ENCODE measurements around the gene ATG14. TPM values are rescaled to one million over a fixed set of nuclear protein-coding genes. Genes with fewer than 3 reads are reported as not detected.
"Not testable (repeated sequence)": the region's sequence is repeated elsewhere in the genome, so short reads cannot be mapped to it uniquely, and the experiment has no call there.

Gene ATG14
- total RNA-seq, 1 experiment from 2014 or later: 8.1 TPM

- peaks cover 4% of the 10 kb centered on the region for H3K36me3 Mint-ChIP-seq (ENCODE audit: insufficient read depth, unreplicated experiment)
- BruUV-seq (replicated peaks): no TSS peak
- DNase-seq: no peak
- TF ChIP-seq CTCF (IDR thresholded peaks at IDR 0.05; ENCODE audit: unreplicated experiment): no peak
- H3K4me3 Mint-ChIP-seq (ENCODE audit: low read depth, unreplicated experiment): no peak overlapping the region
- peaks cover 8% of the 10 kb centered on the region for H3K4me1 Mint-ChIP-seq (ENCODE audit: low read depth, unreplicated experiment)
- H3K27me3 Mint-ChIP-seq (ENCODE audit: unreplicated experiment): no peaks in the 10 kb centered on the region
- no peak overlapping the region for H3K27ac Mint-ChIP-seq (ENCODE audit: unreplicated experiment)
- no peaks in the 10 kb centered on the region for H3K9me3 Mint-ChIP-seq (ENCODE audit: low read depth, unreplicated experiment)
- CTCF ChIA-PET: interaction anchor here (0.7 kb wide), 1 partner anchor 33 kb away, joined by 3 read pairs; no protein-coding TSS in a partner anchor
- intact Hi-C loops (cut with micrococcal nuclease; ENCODE audit: unreplicated experiment): no loop called here
These were observed 24.5 kb downstream of the ATG14 start for GRCh38 chr14:55387121-55387520.

- CTCF ChIA-PET: interaction anchor here (0.7 to 1.2 kb wide), 2 partner anchors 32 to 140 kb away, joined by 3 read pairs; no protein-coding TSS in a partner anchor
- no peak overlapping the region for H3K4me3 Mint-ChIP-seq (ENCODE audit: low read depth, unreplicated experiment)
- no peaks in the 10 kb centered on the region for H3K9me3 Mint-ChIP-seq (ENCODE audit: low read depth, unreplicated experiment)
- peaks cover 4% of the 10 kb centered on the region for H3K36me3 Mint-ChIP-seq (ENCODE audit: insufficient read depth, unreplicated experiment)
- H3K4me1 Mint-ChIP-seq (ENCODE audit: low read depth, unreplicated experiment): peaks cover 8% of the 10 kb centered on the region
- no TSS peak for BruUV-seq (replicated peaks)
- intact Hi-C loops (cut with micrococcal nuclease; ENCODE audit: unreplicated experiment): no loop called here
- no peaks in the 10 kb centered on the region for H3K27me3 Mint-ChIP-seq (ENCODE audit: unreplicated experiment)
- H3K27ac Mint-ChIP-seq (ENCODE audit: unreplicated experiment): peak overlapping the region; percentile 57
- no peak for DNase-seq
- no peak for TF ChIP-seq CTCF (IDR thresholded peaks at IDR 0.05; ENCODE audit: unreplicated experiment)
These were observed 25.4 kb downstream of the ATG14 start for GRCh38 chr14:55386037-55386808.

- no TSS peak for BruUV-seq (replicated peaks)
- no peaks in the 10 kb centered on the region for H3K9me3 Mint-ChIP-seq (ENCODE audit: low read depth, unreplicated experiment)
- no peak for DNase-seq
- peaks cover 4% of the 10 kb centered on the region for H3K36me3 Mint-ChIP-seq (ENCODE audit: insufficient read depth, unreplicated experiment)
- CTCF ChIA-PET: interaction anchor here (1.0 kb wide), 1 partner anchor 27 kb away, joined by 3 read pairs; the partner anchor contains the start of gene ATG14
- TF ChIP-seq CTCF (IDR thresholded peaks at IDR 0.05; ENCODE audit: unreplicated experiment): no peak
- H3K4me3 Mint-ChIP-seq (ENCODE audit: low read depth, unreplicated experiment): no peak overlapping the region
- H3K27me3 Mint-ChIP-seq (ENCODE audit: unreplicated experiment): no peaks in the 10 kb centered on the region
- no peak overlapping the region for H3K27ac Mint-ChIP-seq (ENCODE audit: unreplicated experiment)
- intact Hi-C loops (cut with micrococcal nuclease; ENCODE audit: unreplicated experiment): no loop called here
- H3K4me1 Mint-ChIP-seq (ENCODE audit: low read depth, unreplicated experiment): peaks cover 8% of the 10 kb centered on the region
These were observed 27.1 kb downstream of the ATG14 start for GRCh38 chr14:55384536-55384935.

GRCh38 chr14:55383541-55384140, 28.0 kb downstream of the ATG14 start:
- TF ChIP-seq CTCF (IDR thresholded peaks at IDR 0.05; ENCODE audit: unreplicated experiment): no peak
- no TSS peak for BruUV-seq (replicated peaks)
- Mint-ChIP-seq H3K4me3 (ENCODE audit: low read depth, unreplicated experiment) (no peak overlapping the region), H3K4me1 (ENCODE audit: low read depth, unreplicated experiment) (peaks cover 8% of the 10 kb centered on the region), H3K27me3 (ENCODE audit: unreplicated experiment) (no peaks in the 10 kb centered on the region), H3K9me3 (ENCODE audit: low read depth, unreplicated experiment) (no peaks in the 10 kb centered on the region), H3K27ac (ENCODE audit: unreplicated experiment) (no peak overlapping the region), H3K36me3 (ENCODE audit: insufficient read depth, unreplicated experiment) (peaks cover 4% of the 10 kb centered on the region)
- intact Hi-C loops (cut with micrococcal nuclease; ENCODE audit: unreplicated experiment): no loop called here
- CTCF ChIA-PET: interaction anchor here (0.5 to 0.7 kb wide), 2 partner anchors 46 to 251 kb away, joined by 3 to 5 read pairs; no protein-coding TSS in a partner anchor
- DNase-seq: no peak

- H3K27me3 Mint-ChIP-seq (ENCODE audit: unreplicated experiment); intact Hi-C loops (cut with micrococcal nuclease; ENCODE audit: unreplicated experiment); H3K36me3 Mint-ChIP-seq (ENCODE audit: insufficient read depth, unreplicated experiment); H3K9me3 Mint-ChIP-seq (ENCODE audit: low read depth, unreplicated experiment); H3K4me3 Mint-ChIP-seq (ENCODE audit: low read depth, unreplicated experiment); H3K4me1 Mint-ChIP-seq (ENCODE audit: low read depth, unreplicated experiment); CTCF ChIA-PET; H3K27ac Mint-ChIP-seq (ENCODE audit: unreplicated experiment); DNase-seq; BruUV-seq (replicated peaks): not testable (repeated sequence)
These were observed 28.6 kb downstream of the ATG14 start for GRCh38 chr14:55383056-55383466.
